ENCODE measurements around the gene DCDC1.
"Not testable (repeated sequence)": the region's sequence is repeated elsewhere in the genome, so short reads cannot be mapped to it uniquely, and the experiment has no call there.

Gene DCDC1

GRCh38 chr11:31328697-31329096 is 40.8 kb downstream of the DCDC1 start:
- no peak for DNase-seq (ENCODE audit: low read depth)

- DNase-seq (ENCODE audit: low read depth) = no peak
These were observed 42.1 kb downstream of the DCDC1 start for GRCh38 chr11:31327417-31327816.

- no peak for DNase-seq (ENCODE audit: low read depth)
These were observed 42.9 kb downstream of the DCDC1 start for GRCh38 chr11:31326470-31327148.

DNA sequence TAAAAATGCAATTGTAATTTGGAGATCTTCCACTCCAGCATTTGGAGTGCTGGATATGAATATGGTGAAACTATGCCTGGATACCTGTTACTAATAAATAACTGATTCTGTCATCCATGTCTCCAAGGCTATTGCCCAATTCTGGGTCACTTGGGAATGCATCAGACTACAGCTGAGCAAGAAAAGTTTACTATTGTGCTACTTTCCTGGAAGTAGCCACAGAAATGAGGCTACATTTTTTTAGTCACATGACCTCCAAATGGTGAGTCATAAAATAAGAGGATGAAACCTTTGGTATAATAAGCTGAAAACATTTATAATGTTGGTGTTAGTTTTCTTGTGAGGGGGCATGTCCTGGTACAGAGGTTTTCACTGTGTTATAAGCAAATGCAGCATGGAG is 44.4 kb downstream of the DCDC1 start:
- no peak for DNase-seq (ENCODE audit: low read depth)

DNA sequence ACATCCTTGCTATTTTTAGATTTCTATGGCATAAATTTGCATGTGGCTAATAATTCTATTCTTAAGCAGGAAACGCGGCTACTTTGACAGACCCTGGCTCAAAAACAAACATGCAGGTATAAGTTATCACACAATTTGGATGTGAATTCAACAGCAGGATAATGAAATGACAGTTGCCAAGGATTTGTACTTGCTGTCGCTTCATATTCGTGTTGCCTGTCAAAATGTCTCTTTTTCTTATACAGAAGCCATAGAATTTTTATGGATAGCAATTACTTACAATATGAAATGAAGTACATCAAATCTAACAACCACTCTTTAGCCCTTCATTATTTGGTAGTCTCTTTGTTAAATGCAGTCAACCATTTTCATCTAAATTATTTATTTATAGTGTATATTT is 46.4 kb downstream of the DCDC1 start:
- no peak for DNase-seq (ENCODE audit: low read depth)

DNA sequence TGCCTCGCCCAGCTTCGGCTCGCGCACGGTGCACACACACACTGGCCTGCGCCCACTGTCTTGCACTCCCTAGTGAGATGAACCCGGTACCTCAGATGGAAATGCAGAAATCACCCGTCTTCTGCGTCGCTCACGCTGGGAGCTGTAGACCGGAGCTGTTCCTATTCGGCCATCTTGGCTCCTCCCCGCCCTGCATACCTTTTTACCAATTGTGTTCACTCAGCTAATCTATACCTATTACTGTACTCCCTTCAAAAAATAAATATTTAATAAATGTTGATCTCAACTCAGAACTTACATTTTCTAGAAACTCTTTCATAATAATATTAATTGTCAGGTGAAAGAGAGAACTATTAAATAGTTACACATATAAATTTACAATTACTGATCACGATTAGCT is 48.0 kb downstream of the DCDC1 start:
- DNase-seq (ENCODE audit: low read depth) = not testable (repeated sequence)

DNA sequence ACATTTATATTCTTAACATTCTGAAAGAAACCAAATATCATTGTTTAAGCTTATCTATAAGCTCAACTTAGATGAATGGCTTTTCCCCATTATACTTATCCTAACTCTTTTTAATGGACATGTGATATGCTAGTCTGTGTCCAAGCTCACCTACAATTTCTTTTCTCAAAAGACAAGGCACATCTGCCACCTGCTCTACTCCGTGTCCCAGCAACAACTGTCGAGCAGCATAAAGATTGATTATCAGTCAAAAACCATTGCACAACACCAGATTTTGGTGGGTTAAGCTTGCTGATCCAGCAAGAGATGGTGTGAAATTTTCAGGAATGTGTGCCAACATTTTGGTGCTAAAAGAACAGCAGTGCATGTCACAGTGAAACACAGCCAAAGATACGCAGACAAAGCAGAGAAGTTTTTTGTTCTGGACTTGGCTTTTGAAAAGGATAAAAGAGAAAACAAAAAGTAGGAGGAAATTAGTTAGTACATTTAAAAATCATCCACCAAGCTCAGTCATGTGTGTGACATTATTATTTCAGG is 65.8 kb downstream of the DCDC1 start:
- no peak for DNase-seq (ENCODE audit: low read depth)

DNA sequence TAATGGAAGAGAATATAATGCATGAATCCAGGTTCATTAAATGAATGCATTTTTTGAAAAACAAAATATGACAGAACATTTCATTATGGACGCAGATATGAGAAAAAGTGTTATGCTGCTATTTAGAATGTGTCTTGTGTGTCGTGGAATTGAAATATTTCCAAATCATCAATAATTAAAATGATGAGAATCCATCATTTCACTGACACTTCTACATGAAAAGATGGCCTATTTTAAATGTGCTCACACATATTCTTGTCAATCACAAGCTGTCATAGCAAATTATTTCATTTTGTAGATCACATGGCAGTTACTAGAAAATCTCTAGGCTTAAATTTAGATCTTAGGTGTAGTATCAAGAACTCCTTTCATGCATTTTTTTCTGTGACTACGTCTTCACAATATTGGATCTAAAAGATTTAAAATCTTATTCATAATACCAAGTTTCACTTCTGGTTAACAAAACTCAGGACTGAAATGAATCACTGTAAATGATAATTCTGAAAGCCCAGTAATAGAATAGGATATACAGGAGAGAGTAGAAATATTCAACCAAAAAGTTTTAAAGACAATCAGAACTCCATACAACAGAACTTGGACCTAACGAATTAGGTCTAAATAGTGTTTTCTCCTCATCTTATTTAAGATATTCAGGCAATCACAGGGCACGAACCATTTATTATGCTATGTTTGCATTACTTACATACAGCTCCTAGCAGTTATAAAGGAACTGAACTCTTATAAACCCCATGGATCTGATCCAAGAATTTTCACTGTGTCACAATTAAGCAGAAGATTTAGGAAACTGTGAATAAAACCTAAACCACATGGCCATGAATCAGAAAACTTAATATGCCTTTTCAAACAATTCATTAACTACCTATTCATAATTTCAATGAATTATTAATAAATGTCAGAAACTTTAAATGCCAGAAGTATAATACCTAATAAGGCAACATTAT is 67.7 kb downstream of the DCDC1 start:
- no peak for DNase-seq (ENCODE audit: low read depth)

GRCh38 chr11:31295308-31295707 is 74.2 kb downstream of the DCDC1 start:
- no peak for DNase-seq (ENCODE audit: low read depth)

DNA sequence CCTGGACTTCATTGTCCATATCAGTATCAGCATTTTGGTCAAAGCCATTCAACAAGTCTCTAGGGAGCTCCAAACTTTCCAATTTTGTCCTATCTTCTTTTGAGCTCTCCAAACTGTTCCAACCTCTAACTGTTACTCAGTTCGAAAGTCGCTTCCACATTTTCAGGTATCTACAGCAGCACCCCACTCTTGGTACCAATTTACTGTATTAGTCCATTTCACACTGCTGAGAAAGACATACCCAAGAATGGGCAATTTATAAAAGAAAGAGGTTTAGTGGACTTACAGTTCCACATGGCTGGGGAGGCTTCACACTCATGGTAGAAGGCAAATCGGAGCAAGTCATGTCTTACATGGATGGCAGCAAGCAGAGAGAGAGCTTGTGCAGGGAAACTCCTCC is 96.0 kb downstream of the DCDC1 start:
- DNase-seq (ENCODE audit: low read depth) = not testable (repeated sequence)

- DNase-seq (ENCODE audit: low read depth) = no peak
These were observed 101.8 kb downstream of the DCDC1 start for GRCh38 chr11:31267720-31268119.

DNA sequence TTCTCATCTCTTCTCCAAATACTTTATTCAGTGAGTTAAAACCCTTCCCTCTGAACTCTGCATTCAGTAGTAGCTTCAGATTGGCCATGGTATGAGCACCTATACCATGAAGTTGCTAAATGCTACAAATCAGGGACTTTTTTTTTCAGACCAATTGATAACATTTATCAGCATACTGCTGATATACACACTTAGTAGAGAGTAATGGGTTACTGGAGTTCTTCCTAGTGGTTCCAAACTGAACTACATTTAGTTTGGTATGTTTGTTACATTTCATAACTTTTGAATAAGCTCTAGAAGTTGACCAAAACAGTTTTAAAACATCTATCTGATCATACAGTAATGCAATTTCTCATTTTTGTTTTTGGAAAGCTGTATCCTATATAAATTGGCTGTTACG is 104.7 kb downstream of the DCDC1 start:
- no peak for DNase-seq (ENCODE audit: low read depth)

DNA sequence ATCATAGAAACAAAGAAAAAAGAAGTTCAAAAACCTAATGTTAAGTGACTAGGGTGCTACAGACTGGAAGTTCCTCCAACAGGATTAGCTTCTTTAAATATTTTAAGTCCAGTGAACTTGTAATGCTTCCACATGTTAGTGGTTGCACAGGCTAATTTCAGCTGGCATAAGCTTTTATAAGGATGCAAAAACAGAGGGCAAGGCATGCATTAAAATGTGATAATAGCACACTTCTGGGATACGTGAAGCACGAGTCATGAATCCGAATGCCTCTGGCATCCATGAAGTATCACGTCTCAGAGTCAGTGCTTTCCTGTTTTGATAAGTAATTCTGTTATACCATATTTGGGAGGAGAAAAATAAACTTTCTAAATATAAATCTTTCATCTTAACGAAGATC is 106.8 kb downstream of the DCDC1 start:
- no peak for DNase-seq (ENCODE audit: low read depth)

GRCh38 chr11:31259797-31260196 is 109.7 kb downstream of the DCDC1 start:
- DNase-seq (ENCODE audit: low read depth) = no peak

DNA sequence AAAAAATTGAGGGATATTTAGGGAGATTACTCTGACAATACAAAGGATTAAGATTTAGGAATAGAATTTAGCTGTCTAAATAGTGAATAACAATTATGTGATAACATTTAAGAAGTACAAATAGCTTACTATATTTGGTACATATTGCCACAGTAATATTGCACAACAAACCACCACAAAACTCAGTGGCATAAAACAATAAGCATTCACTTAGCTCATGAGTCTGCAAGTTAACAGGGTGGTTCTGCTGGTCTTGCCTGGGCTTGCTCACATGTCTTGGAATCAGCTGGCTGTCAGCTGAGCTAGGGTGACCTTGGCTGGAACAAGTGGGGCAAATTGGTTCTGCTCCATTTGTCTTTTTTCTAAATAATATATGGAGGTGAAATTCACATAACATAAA is 115.1 kb downstream of the DCDC1 start:
- no peak for DNase-seq (ENCODE audit: low read depth)

DNA sequence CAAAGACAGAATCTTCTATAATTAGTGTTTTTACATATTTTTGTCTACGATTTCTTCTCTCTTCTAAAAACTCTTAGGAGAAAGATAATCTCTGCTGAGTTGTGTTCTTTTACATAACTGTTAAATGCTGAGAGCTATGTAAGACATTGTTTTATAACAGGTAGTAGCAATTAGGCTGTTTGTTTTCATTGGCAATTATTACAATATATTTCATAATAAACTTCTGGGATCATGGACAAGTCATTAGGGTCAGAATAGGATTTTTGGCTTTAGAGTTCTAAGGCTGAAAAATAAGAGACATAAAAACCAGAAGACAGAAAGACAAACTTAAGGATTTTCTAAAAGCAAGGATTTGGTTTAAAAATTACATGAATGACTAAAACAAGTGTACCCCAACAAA is 120.8 kb downstream of the DCDC1 start:
- DNase-seq (ENCODE audit: low read depth) = no peak

- DNase-seq (ENCODE audit: low read depth) = no peak
These were observed 122.2 kb downstream of the DCDC1 start for GRCh38 chr11:31247321-31247720.

GRCh38 chr11:31246451-31247165 is 122.9 kb downstream of the DCDC1 start:
- no peak for DNase-seq (ENCODE audit: low read depth)

DNA sequence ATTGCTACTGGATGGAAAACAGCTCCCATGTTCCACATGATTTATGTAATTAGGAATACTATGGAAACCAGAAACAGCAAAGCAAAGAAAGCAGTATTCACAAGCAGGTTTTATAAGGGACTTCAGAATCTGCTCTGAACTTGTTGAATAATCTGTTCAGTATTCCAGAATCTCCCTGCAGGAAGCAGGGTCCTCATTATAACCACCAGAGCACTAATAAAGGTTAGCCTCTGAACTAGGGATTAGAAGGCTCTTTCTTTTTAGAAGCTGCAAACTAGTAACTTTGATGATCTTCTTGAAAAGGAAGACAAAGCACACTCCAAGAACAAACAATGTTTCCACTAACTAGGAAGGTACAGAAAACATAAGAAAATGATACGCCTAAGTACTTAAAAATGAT is 125.8 kb downstream of the DCDC1 start:
- DNase-seq (ENCODE audit: low read depth) = no peak

GRCh38 chr11:31240340-31240904 is 129.1 kb downstream of the DCDC1 start:
- no peak for DNase-seq (ENCODE audit: low read depth)

DNA sequence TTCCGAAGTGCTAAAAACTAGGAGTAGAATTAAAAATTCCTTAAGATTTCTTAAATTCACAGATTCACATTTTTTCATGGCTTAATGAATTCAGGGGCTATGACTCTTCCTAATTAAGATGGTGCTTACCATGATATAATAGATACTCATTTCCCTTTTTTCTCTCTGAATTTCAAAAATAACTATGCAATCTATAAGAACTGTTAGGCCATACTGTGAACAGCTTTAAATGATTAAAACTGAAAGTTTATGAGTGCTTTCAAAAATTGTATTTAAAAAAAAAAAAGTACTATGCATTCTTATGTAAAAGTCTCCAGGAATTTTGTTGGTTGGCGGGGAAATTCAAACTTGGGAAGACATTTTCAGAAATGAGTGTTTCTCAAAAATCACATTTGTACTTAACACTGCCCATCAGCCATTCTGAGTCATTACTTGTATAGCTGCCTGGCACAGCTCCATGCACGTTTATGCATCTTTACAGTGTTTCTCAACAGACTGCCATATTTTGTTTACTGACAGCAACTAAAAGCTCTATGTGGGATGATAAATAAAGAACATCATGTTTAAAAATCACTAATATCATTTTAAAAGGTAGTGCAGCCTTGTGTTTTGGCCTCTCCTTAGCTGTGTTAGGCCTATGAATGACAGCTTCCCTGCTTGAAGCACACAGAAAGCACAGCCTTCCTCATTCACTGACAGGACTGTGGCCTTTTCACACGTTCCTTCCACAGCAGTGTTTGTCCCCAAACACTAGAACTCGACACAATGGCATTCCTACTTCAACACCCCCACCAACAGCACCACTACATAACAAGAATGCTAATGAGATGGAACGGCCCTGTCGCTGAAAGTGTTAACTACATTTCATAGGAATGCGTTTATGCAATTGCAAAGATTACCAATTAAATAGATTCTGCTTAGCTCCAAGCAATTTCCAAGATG is 131.4 kb downstream of the DCDC1 start:
- DNase-seq (ENCODE audit: low read depth) = no peak

All from stimulated activated CD8-positive, alpha-beta memory T cell treated with anti-CD3 and anti-CD28 coated beads, Interleukin-7, amount 100 ng/mL, for 24 hours (primary cell).